HEK293 (cell line): ENCODE measurements around the gene PSMF1.

Source experiments
- EGR2 ChIP-seq: fragments of 450-650 bp; formaldehyde crosslinking; IDR thresholded peaks from 2 replicates; pipeline ENCODE4 v1.5.1; 2016; ENCODE audit warnings: low read depth, missing biosample characterization, missing genetic modification characterization
- ZFP69B ChIP-seq: fragments of 450-650 bp; formaldehyde crosslinking; IDR thresholded peaks from 2 replicates; pipeline ENCODE4 v1.5.1; 2016; ENCODE audit warnings: missing biosample characterization, missing genetic modification characterization
- ZNF121 ChIP-seq: fragments of 450-650 bp; formaldehyde crosslinking; IDR thresholded peaks from 2 replicates; pipeline ENCODE4 v1.5.1; 2016; ENCODE audit warnings: missing biosample characterization, missing genetic modification characterization
- ZNF211 ChIP-seq: fragments of 450-650 bp; formaldehyde crosslinking; IDR thresholded peaks from 2 replicates; pipeline ENCODE4 v1.5.1; 2016; ENCODE audit warnings: low read depth, missing biosample characterization, missing genetic modification characterization
- ZNF274 ChIP-seq, 2 experiments: fragments of 200-500 bp in 1 of 2; fragments of 450-650 bp in 1 of 2; sonication (Bioruptor generic) in 1 of 2; formaldehyde crosslinking in 1 of 2; IDR thresholded peaks; 2 replicates each; pipeline versions ENCODE4 v1.5.1 to v1.6.1; 2014 to 2016; ENCODE audit warnings: borderline replicate concordance in 1 of 2, inconsistent platforms in 1 of 2, low read length in 1 of 2, missing biosample characterization in 1 of 2, missing genetic modification characterization in 1 of 2
- ZNF514 ChIP-seq: fragments of 450-650 bp; formaldehyde crosslinking; IDR thresholded peaks from 2 replicates; pipeline ENCODE4 v1.5.1; 2016; ENCODE audit warnings: missing biosample characterization, missing genetic modification characterization
- ZNF624 ChIP-seq: fragments of 450-650 bp; formaldehyde crosslinking; IDR thresholded peaks from 2 replicates; pipeline ENCODE4 v1.5.1; 2017; ENCODE audit warnings: missing biosample characterization, missing genetic modification characterization
- ZNF792 ChIP-seq: fragments of 450-650 bp; formaldehyde crosslinking; IDR thresholded peaks from 2 replicates; pipeline ENCODE4 v1.5.1; 2016; ENCODE audit warnings: missing biosample characterization, missing genetic modification characterization
- TF ChIP-seq, protein P1 (sequence below): fragments of 450-650 bp; formaldehyde crosslinking; IDR thresholded peaks from 2 replicates; pipeline ENCODE4 v1.5.1; 2016; ENCODE audit warnings: missing biosample characterization, missing genetic modification characterization
- TF ChIP-seq, protein P2 (sequence below): sonication (generic); formaldehyde crosslinking; IDR thresholded peaks from 2 replicates; pipeline ENCODE4 v1.8.1; 2022; ENCODE audit warnings: mild to moderate bottlenecking, moderate library complexity, missing genetic modification reagents
- TF ChIP-seq, protein P3 (sequence below): fragments of 450-650 bp; formaldehyde crosslinking; IDR thresholded peaks from 2 replicates; pipeline ENCODE4 v1.5.1; 2016; ENCODE audit warnings: missing biosample characterization, missing genetic modification characterization

DNA sequence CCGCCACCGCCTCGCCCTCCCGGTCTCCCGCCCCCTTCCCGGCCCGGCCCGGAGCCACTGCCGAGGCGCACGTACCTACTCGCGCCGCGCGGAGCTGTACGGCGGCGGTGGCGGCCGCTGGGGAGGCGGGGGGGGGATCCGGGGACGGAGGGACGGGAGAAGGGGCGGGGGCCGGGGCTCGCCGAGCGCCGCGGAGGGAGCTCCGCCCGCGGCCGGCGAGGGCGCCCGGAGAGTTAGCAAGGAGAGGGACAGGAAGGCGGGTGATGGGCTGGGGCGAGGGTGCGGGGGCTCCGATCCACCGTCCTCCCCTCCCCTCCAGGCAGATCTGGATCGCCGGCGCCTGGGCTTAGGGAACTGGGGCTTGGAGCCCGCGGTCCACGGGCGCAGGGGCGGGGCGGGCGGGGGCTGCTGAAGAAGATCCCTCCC, 66.9 kb downstream of the PSMF1 start:
- TF ChIP-seq, protein P1, sequence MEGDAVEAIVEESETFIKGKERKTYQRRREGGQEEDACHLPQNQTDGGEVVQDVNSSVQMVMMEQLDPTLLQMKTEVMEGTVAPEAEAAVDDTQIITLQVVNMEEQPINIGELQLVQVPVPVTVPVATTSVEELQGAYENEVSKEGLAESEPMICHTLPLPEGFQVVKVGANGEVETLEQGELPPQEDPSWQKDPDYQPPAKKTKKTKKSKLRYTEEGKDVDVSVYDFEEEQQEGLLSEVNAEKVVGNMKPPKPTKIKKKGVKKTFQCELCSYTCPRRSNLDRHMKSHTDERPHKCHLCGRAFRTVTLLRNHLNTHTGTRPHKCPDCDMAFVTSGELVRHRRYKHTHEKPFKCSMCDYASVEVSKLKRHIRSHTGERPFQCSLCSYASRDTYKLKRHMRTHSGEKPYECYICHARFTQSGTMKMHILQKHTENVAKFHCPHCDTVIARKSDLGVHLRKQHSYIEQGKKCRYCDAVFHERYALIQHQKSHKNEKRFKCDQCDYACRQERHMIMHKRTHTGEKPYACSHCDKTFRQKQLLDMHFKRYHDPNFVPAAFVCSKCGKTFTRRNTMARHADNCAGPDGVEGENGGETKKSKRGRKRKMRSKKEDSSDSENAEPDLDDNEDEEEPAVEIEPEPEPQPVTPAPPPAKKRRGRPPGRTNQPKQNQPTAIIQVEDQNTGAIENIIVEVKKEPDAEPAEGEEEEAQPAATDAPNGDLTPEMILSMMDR (tag by site-specific recombination): no peak
- TF ChIP-seq, protein P2, sequence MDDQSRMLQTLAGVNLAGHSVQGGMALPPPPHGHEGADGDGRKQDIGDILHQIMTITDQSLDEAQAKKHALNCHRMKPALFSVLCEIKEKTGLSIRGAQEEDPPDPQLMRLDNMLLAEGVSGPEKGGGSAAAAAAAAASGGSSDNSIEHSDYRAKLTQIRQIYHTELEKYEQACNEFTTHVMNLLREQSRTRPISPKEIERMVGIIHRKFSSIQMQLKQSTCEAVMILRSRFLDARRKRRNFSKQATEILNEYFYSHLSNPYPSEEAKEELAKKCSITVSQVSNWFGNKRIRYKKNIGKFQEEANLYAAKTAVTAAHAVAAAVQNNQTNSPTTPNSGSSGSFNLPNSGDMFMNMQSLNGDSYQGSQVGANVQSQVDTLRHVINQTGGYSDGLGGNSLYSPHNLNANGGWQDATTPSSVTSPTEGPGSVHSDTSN (CRISPR knock-in tag): no peak
- TF ChIP-seq ZNF274 (IDR thresholded peaks at IDR 0.05; ENCODE audit: low read length) (no peak), ZNF274 (tag by site-specific recombination; IDR thresholded peaks at IDR 0.05; ENCODE audit: borderline replicate concordance) (no peak), ZNF121 (tag by site-specific recombination) (no peak), ZNF211 (tag by site-specific recombination) (no peak), ZNF514 (tag by site-specific recombination) (no peak), ZNF792 (tag by site-specific recombination) (no peak), ZNF624 (tag by site-specific recombination) (no peak), EGR2 (tag by site-specific recombination) (no peak), ZFP69B (tag by site-specific recombination) (no peak)
- TF ChIP-seq, protein P3, sequence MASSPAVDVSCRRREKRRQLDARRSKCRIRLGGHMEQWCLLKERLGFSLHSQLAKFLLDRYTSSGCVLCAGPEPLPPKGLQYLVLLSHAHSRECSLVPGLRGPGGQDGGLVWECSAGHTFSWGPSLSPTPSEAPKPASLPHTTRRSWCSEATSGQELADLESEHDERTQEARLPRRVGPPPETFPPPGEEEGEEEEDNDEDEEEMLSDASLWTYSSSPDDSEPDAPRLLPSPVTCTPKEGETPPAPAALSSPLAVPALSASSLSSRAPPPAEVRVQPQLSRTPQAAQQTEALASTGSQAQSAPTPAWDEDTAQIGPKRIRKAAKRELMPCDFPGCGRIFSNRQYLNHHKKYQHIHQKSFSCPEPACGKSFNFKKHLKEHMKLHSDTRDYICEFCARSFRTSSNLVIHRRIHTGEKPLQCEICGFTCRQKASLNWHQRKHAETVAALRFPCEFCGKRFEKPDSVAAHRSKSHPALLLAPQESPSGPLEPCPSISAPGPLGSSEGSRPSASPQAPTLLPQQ (tag by site-specific recombination): no peak
